Measurements from ENCODE around the gene JPH2. TPM values are rescaled to one million over a fixed set of nuclear protein-coding genes. Genes with fewer than 3 reads are reported as not detected.
A peak's percentile ranks its signal among the peaks of the same experiment; 100 is the strongest.

The JPH2 gene
- total RNA-seq, 1 donor from 2014 or later: 7.9 TPM

GRCh38 chr20:44218446-44218845 is 31.5 kb upstream of the JPH2 start:
- DNase-seq (no peak), ATAC-seq (no peak)
- Histone ChIP-seq H3K4me3 (peak overlapping the region; percentile 36), H3K4me1 (peaks cover 13% of the 10 kb centered on the region), H3K27ac (peak overlapping the region; percentile 58), H3K27me3 (no peaks in the 10 kb centered on the region), H3K9me3 (no peaks in the 10 kb centered on the region), H3K36me3 (no peaks in the 10 kb centered on the region)
- intact Hi-C loops (cut with DNase I): loop anchor here (5.0 to 10.0 kb wide), 2 partner anchors 94 to 166 kb away; partner anchors contain the start of gene FITM2
- TF ChIP-seq CTCF (IDR thresholded peaks at IDR 0.05): no peak

GRCh38 chr20:44217342-44218092 is 30.5 kb upstream of the JPH2 start:
- H3K36me3 ChIP-seq: no peaks in the 10 kb centered on the region
- peak overlapping the region; percentile 58 for H3K27ac ChIP-seq
- H3K4me3 ChIP-seq: peak overlapping the region; percentile 36
- intact Hi-C loops (cut with DNase I): loop anchor here (5.0 to 10.0 kb wide), 2 partner anchors 95 to 167 kb away; partner anchors contain the start of gene FITM2
- peaks cover 13% of the 10 kb centered on the region for H3K4me1 ChIP-seq
- ATAC-seq (peak; percentile 94), DNase-seq (peak; percentile 82)
- peak; percentile 91 for TF ChIP-seq CTCF (IDR thresholded peaks at IDR 0.05)
- H3K9me3 ChIP-seq: no peaks in the 10 kb centered on the region
- H3K27me3 ChIP-seq: no peaks in the 10 kb centered on the region

GRCh38 chr20:44215125-44215524 is 28.1 kb upstream of the JPH2 start:
- no peak overlapping the region for H3K4me3 ChIP-seq
- peaks cover 22% of the 10 kb centered on the region for H3K4me1 ChIP-seq
- H3K27ac ChIP-seq: no peak overlapping the region
- no peaks in the 10 kb centered on the region for H3K27me3 ChIP-seq
- peak; percentile 76 for TF ChIP-seq CTCF (IDR thresholded peaks at IDR 0.05)
- DNase-seq: peak; percentile 78
- intact Hi-C loops (cut with DNase I): loop anchor here (5.0 to 10.0 kb wide), 2 partner anchors 97 to 170 kb away; partner anchors contain the start of gene FITM2
- H3K36me3 ChIP-seq: no peaks in the 10 kb centered on the region
- H3K9me3 ChIP-seq: no peaks in the 10 kb centered on the region
- peak; percentile 10 for ATAC-seq

- intact Hi-C loops (cut with DNase I): loop anchor here (10.0 kb wide), 1 partner anchor 172 kb away; no protein-coding TSS in a partner anchor
- no peak for ATAC-seq
- no peak for TF ChIP-seq CTCF (IDR thresholded peaks at IDR 0.05)
Observed at GRCh38 chr20:44212792-44213191, 25.8 kb upstream of the JPH2 start.

GRCh38 chr20:44211177-44212039 is 24.4 kb upstream of the JPH2 start:
- DNase-seq (no peak), ATAC-seq (no peak)
- intact Hi-C loops (cut with DNase I): loop anchor here (10.0 kb wide), 1 partner anchor 173 kb away; no protein-coding TSS in a partner anchor

More at GRCh38 chr20:44212792-44213191, 25.8 kb upstream of the JPH2 start:
- Histone ChIP-seq H3K27ac (no peak overlapping the region), H3K4me3 (no peak overlapping the region), H3K4me1 (peaks cover 34% of the 10 kb centered on the region), H3K27me3 (no peaks in the 10 kb centered on the region), H3K9me3 (no peaks in the 10 kb centered on the region), H3K36me3 (no peaks in the 10 kb centered on the region)
- DNase-seq: no peak

More at GRCh38 chr20:44211177-44212039, 24.4 kb upstream of the JPH2 start:
- no peak for TF ChIP-seq CTCF (IDR thresholded peaks at IDR 0.05)
- H3K4me1 ChIP-seq: peaks cover 37% of the 10 kb centered on the region
- H3K4me3 ChIP-seq: peak overlapping the region; percentile 77
- peaks cover 3% of the 10 kb centered on the region for H3K36me3 ChIP-seq
- no peaks in the 10 kb centered on the region for H3K9me3 ChIP-seq
- peak overlapping the region; percentile 94 for H3K27ac ChIP-seq
- H3K27me3 ChIP-seq: no peaks in the 10 kb centered on the region
